Right atrium auricular region (tissue), 2 donors: Measurements from ENCODE around the gene DRD1. TPM values are rescaled to one million over a fixed set of nuclear protein-coding genes. Genes with fewer than 3 reads are reported as not detected.

Experiments used
- DNase-seq: peaks from one replicate; pipeline ENCODE4 v3.0.0-alpha.2; 2019; ENCODE audit warnings: low spot score
- H3K27ac ChIP-seq, 2 donors: fragments of 200-600 bp; sonication (generic); 1 replicate in 1 of 2; 2 replicates in 1 of 2; pipeline ENCODE4 v1.5.1; 2016 to 2019
- H3K27me3 ChIP-seq, 2 donors: fragments of 200-600 bp; sonication (generic); one replicate each; pipeline versions ENCODE4 v1.5.1 to v1.6.0; 2017 to 2019
- H3K36me3 ChIP-seq: fragments of 200-600 bp; sonication (generic); one replicate; pipeline ENCODE4 v1.5.1; 2016
- H3K4me1 ChIP-seq, 2 donors: fragments of 200-600 bp; sonication (generic); one replicate each; pipeline versions ENCODE4 v1.5.1 to v1.6.0; 2017 to 2019
- H3K4me3 ChIP-seq, 2 donors: fragments of 200-600 bp; sonication (generic); 1 replicate in 1 of 2; 2 replicates in 1 of 2; pipeline ENCODE4 v1.5.1; 2017 to 2019; ENCODE audit warnings: mild to moderate bottlenecking in 1 of 2, moderate library complexity in 1 of 2
- H3K9me3 ChIP-seq, 2 donors: fragments of 200-600 bp; sonication (generic); one replicate each; pipeline ENCODE4 v1.5.1; 2019
- CTCF ChIP-seq, 2 donors: fragments of 200-600 bp; sonication (generic); IDR thresholded peaks; one replicate each; pipeline ENCODE4 v1.5.1; 2019; ENCODE audit warnings: antibody characterized with exemption in 2 of 2
- total RNA-seq, 2 donors: library from RNA; depleted of rRNA; stranded (reverse); fragments of >200 nt; gene quantifications; one replicate each; pipeline ENCODE4 v1.1.0, GENCODE V29; 2016

Gene DRD1
- total RNA-seq, 2 donors from 2014 or later = not detected

GRCh38 chr5:175479125-175479881 is 35.3 kb upstream of the DRD1 start:
- no peak for TF ChIP-seq CTCF (IDR thresholded peaks at IDR 0.05)
- peak overlapping the region; percentile 74 to 88 for H3K27ac ChIP-seq

DNA sequence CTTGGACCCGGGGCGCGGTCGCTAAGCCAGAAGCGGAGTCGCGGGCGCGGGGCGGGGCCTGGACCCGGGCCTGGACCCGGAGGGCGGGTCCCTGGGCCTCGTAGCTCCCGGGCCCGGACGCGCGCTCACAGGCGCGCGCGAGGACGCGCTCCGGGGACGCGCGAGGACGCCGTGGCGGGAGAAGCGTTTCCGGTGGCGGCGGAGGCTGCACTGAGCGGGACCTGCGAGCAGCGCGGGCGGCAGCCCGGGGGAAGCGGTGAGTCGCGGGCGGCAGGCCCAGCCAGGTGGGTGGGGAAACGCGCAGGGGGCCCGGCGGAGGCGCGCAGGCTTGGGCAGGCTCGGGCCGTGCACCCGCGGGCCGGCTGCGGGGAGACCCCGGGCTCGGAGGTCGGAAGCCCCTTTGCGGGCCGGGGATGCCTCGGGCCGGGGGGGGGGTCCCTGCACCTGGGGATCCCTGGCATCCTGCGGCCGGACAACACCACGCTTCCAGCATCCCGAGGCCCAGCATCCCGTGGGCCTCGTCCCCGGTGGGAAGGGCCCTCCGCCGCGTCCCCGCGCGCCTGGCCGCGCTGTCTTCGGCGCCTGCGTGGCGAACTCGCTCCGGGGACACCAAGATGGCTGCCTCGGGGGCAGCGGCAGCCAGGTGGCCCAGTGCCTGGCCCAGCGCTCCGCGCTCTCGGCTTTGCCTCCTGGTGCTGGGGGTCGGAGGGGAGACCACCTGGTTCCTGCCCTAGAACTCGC is 34.6 kb upstream of the DRD1 start, which contains the start of gene SFXN1:
Gene SFXN1, plus strand, starts transcription at position 177 of the 741 bp plus-strand sequence. CDS start 13,544 bp downstream, outside the sequence.
- peak; percentile 61 for DNase-seq
- H3K27me3 ChIP-seq = no peaks in the 10 kb centered on the region
- H3K4me3 ChIP-seq = peak within 1 kb of the TSS; percentile 83 to 89
- no peaks in the 10 kb centered on the region for H3K36me3 ChIP-seq
- H3K9me3 ChIP-seq = no peaks in the 10 kb centered on the region
- peaks cover 0 to 14% of the 10 kb centered on the region in 2 donors for H3K4me1 ChIP-seq
- H3K27ac ChIP-seq = peak within 1 kb of the TSS; percentile 74 to 88
- no peak for TF ChIP-seq CTCF (IDR thresholded peaks at IDR 0.05)

More at GRCh38 chr5:175479125-175479881, 35.3 kb upstream of the DRD1 start:
- Histone ChIP-seq H3K4me3 (peak overlapping the region; percentile 83 to 89), H3K36me3 (no peaks in the 10 kb centered on the region), H3K9me3 (no peaks in the 10 kb centered on the region), H3K4me1 (peaks cover 0 to 14% of the 10 kb centered on the region in 2 donors), H3K27me3 (no peaks in the 10 kb centered on the region)
- DNase-seq = no peak

GRCh38 chr5:175478008-175478383 is 34.0 kb upstream of the DRD1 start:
- H3K4me1 ChIP-seq = peaks cover 0 to 14% of the 10 kb centered on the region in 2 donors
- peak overlapping the region; percentile 74 to 88 for H3K27ac ChIP-seq

GRCh38 chr5:175477440-175477839 is 33.5 kb upstream of the DRD1 start:
- no peak for TF ChIP-seq CTCF (IDR thresholded peaks at IDR 0.05)
- no peak overlapping the region for H3K27ac ChIP-seq
- H3K4me3 ChIP-seq = no peak overlapping the region

More at GRCh38 chr5:175478008-175478383, 34.0 kb upstream of the DRD1 start:
- TF ChIP-seq CTCF (IDR thresholded peaks at IDR 0.05) = no peak
- H3K36me3 ChIP-seq = no peaks in the 10 kb centered on the region
- DNase-seq = no peak
- no peaks in the 10 kb centered on the region for H3K9me3 ChIP-seq
- peak overlapping the region; percentile 83 to 89 for H3K4me3 ChIP-seq
- no peaks in the 10 kb centered on the region for H3K27me3 ChIP-seq

DNA sequence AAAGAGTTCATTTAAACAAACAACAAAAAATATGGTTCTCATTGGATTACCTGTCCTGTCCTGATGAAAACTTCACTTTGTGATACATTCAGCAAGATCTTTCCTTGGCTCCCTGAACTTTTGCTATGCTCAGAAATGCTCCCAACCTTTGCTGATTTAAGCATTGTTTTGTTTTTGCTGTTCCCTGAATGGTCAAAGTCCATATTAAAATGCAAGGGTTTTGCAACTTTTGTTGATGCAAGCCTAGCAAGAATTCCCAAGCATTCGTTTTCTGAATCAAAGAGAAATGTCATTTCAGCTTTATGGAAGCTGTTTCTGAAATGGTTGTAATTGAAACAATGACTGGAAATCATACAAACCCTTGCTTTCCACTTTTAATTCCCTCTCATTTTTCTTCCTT is 31.3 kb upstream of the DRD1 start:
- H3K27ac ChIP-seq = no peak overlapping the region
- TF ChIP-seq CTCF (IDR thresholded peaks at IDR 0.05) = no peak
- H3K9me3 ChIP-seq = no peaks in the 10 kb centered on the region
- H3K4me3 ChIP-seq = no peak overlapping the region
- peaks cover 0 to 14% of the 10 kb centered on the region in 2 donors for H3K4me1 ChIP-seq
- H3K27me3 ChIP-seq = no peaks in the 10 kb centered on the region
- H3K36me3 ChIP-seq = no peaks in the 10 kb centered on the region
- DNase-seq = no peak

More at GRCh38 chr5:175477440-175477839, 33.5 kb upstream of the DRD1 start:
- Histone ChIP-seq H3K36me3 (no peaks in the 10 kb centered on the region), H3K4me1 (peaks cover 0 to 14% of the 10 kb centered on the region in 2 donors), H3K27me3 (no peaks in the 10 kb centered on the region), H3K9me3 (no peaks in the 10 kb centered on the region)
- DNase-seq = no peak
